Mammary epithelial cell (primary cell): ENCODE data around the gene ATP4A.

Experiments
- CTCF ChIP-seq, 2 donors: IDR thresholded peaks in 1 of 2; conservative IDR thresholded peaks in 1 of 2; 2 replicates each; pipeline ENCODE4 v1.5.1; 2011 to 2012; ENCODE audit warnings: inconsistent platforms in 2 of 2, low read length in 2 of 2, mild to moderate bottlenecking in 2 of 2, control low read depth in 1 of 2, low read depth in 1 of 2; ENCODE audit not compliant: insufficient read depth in 1 of 2; ENCODE audit errors: extremely low read depth in 1 of 2
- EZH2 ChIP-seq: IDR thresholded peaks from 2 replicates; pipeline ENCODE4 v1.6.1; 2012; ENCODE audit warnings: low read length, inconsistent platforms, borderline replicate concordance

- no peak for TF ChIP-seq EZH2
- no peak for TF ChIP-seq CTCF (conservative IDR thresholded peaks at IDR 0.05 in 1 of 2, IDR thresholded peaks at IDR 0.05 in 1 of 2; ENCODE audit: extremely low read depth in 1 of 2, insufficient read depth in 1 of 2, low read depth in 1 of 2, low read length in 2 of 2)
Observed at GRCh38 chr19:35612559-35613321, 49.3 kb upstream of the ATP4A start, which contains the start of gene HAUS5.
